Endodermal cell (in vitro differentiated cells): ENCODE measurements around the gene SEMA4F. TPM values are rescaled to one million over a fixed set of nuclear protein-coding genes. Genes with fewer than 3 reads are reported as not detected.

Experiments used
- DNase-seq: peaks from one replicate; pipeline ENCODE4 v3.0.0-alpha.2; 2017
- H3K27ac ChIP-seq: 2 replicates; pipeline ENCODE4 v1.5.1; 2013; ENCODE audit warnings: mild to moderate bottlenecking, low read depth, low read length, moderate library complexity
- H3K27me3 ChIP-seq: 2 replicates; pipeline ENCODE4 v1.6.1; 2013; ENCODE audit warnings: mild to moderate bottlenecking, low read length, moderate library complexity; ENCODE audit not compliant: insufficient read depth, control insufficient read depth, poor library complexity, severe bottlenecking
- H3K36me3 ChIP-seq: 2 replicates; pipeline ENCODE4 v1.7.0; 2013; ENCODE audit warnings: mild to moderate bottlenecking, low read length, moderate library complexity; ENCODE audit not compliant: control insufficient read depth, insufficient read depth
- H3K4me1 ChIP-seq: one replicate; pipeline ENCODE4 v1.7.0; 2013; ENCODE audit warnings: low read length; ENCODE audit not compliant: control insufficient read depth, insufficient read depth
- H3K4me3 ChIP-seq: 2 replicates; pipeline ENCODE4 v1.5.1; 2013; ENCODE audit warnings: mild to moderate bottlenecking, low read length, moderate library complexity
- H3K9ac ChIP-seq: 2 replicates; pipeline ENCODE4 v1.6.1; 2013; ENCODE audit warnings: mild to moderate bottlenecking, low read length, moderate library complexity; ENCODE audit not compliant: poor library complexity, severe bottlenecking; ENCODE audit errors: extremely low read depth
- H3K9me3 ChIP-seq: 2 replicates; pipeline ENCODE4 v1.6.1; 2013; ENCODE audit warnings: mild to moderate bottlenecking, low read length, moderate library complexity; ENCODE audit not compliant: control insufficient read depth
- H3K27ac Mint-ChIP-seq: 2 replicates; pipeline ENCODE4 v1.8.0; 2020; ENCODE audit warnings: mixed read lengths
- H3K27me3 Mint-ChIP-seq: 2 replicates; pipeline ENCODE4 v1.8.0; 2021; ENCODE audit warnings: mild to moderate bottlenecking, mixed read lengths; ENCODE audit not compliant: insufficient read depth
- H3K36me3 Mint-ChIP-seq: 2 replicates; pipeline ENCODE4 v1.8.0; 2020; ENCODE audit warnings: low read depth, mixed read lengths
- H3K4me1 Mint-ChIP-seq: 2 replicates; pipeline ENCODE4 v1.8.0; 2020; ENCODE audit warnings: mixed read lengths
- H3K4me3 Mint-ChIP-seq: 2 replicates; pipeline ENCODE4 v1.8.0; 2020; ENCODE audit warnings: mild to moderate bottlenecking, moderate library complexity, mixed read lengths
- H3K9me3 Mint-ChIP-seq: 2 replicates; pipeline ENCODE4 v1.8.0; 2020; ENCODE audit warnings: mild to moderate bottlenecking, mixed read lengths
- WGBS, 2 experiments: methylation state at CpG; one replicate each; pipeline versions ENCODE4 v1.1.5 to v1.1.7; 2013; ENCODE audit warnings: missing lambda C conversion rate in 2 of 2, mixed read lengths in 1 of 2; ENCODE audit not compliant: insufficient coverage in 1 of 2, insufficient read length in 1 of 2; 5-methylcytosine and 5-hydroxymethylcytosine counted together
- total RNA-seq, 2 donors: library from RNA; stranded (reverse); fragmentation: NEBNext Ultra II Directional in 1 of 2; extraction: Animal tissue kit (Norgen Biotek cat#: 25700) in 1 of 2; gene quantifications; 2 replicates in 1 of 2; 3 replicates in 1 of 2; pipeline ENCODE4 v1.2.1, GENCODE V29; 2021
- TF ChIP-seq, protein P1 (sequence below): fragments of 200-600 bp; sonication (generic); conservative IDR thresholded peaks from 2 replicates; pipeline ENCODE4 v1.5.0; 2021; ENCODE audit warnings: antibody characterized with exemption, mild to moderate bottlenecking

The SEMA4F gene
- total RNA-seq, 2 donors from 2014 or later, result 7.0 to 10.1 TPM

DNA sequence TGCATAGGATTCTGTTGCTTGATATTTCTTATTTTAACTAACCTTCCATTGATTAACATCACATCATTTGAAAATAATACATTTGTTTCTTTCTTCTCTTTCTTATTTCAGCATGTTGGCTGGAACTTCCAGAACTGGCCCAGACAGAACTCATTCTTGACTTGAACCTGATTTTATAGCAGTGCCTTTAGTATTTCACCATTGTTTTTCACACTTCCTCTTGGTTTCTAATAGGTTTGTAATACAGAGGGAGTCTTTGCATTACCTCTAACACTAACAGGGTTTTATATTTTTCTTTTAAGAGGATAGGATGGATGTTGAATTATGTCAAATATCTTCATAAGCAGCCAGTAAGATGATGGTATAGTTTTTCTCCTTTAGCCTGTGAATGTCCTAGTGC lies 39.2 kb downstream of the SEMA4F start:
- H3K27me3 ChIP-seq, result no peaks in the 10 kb centered on the region
- TF ChIP-seq, protein P1, sequence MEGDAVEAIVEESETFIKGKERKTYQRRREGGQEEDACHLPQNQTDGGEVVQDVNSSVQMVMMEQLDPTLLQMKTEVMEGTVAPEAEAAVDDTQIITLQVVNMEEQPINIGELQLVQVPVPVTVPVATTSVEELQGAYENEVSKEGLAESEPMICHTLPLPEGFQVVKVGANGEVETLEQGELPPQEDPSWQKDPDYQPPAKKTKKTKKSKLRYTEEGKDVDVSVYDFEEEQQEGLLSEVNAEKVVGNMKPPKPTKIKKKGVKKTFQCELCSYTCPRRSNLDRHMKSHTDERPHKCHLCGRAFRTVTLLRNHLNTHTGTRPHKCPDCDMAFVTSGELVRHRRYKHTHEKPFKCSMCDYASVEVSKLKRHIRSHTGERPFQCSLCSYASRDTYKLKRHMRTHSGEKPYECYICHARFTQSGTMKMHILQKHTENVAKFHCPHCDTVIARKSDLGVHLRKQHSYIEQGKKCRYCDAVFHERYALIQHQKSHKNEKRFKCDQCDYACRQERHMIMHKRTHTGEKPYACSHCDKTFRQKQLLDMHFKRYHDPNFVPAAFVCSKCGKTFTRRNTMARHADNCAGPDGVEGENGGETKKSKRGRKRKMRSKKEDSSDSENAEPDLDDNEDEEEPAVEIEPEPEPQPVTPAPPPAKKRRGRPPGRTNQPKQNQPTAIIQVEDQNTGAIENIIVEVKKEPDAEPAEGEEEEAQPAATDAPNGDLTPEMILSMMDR, result no peak
- Mint-ChIP-seq H3K27ac (no peak overlapping the region), H3K27me3 (no peaks in the 10 kb centered on the region), H3K36me3 (no peaks in the 10 kb centered on the region), H3K4me3 (no peak overlapping the region), H3K9me3 (no peaks in the 10 kb centered on the region), H3K4me1 (no peaks in the 10 kb centered on the region)
- no peaks in the 10 kb centered on the region for H3K4me1 ChIP-seq
- H3K9me3 ChIP-seq, result no peaks in the 10 kb centered on the region
- H3K36me3 ChIP-seq, result no peaks in the 10 kb centered on the region
- H3K9ac ChIP-seq, result no peak overlapping the region
- no peak overlapping the region for H3K27ac ChIP-seq
- DNase-seq, result no peak
- H3K4me3 ChIP-seq, result no peak overlapping the region

DNA sequence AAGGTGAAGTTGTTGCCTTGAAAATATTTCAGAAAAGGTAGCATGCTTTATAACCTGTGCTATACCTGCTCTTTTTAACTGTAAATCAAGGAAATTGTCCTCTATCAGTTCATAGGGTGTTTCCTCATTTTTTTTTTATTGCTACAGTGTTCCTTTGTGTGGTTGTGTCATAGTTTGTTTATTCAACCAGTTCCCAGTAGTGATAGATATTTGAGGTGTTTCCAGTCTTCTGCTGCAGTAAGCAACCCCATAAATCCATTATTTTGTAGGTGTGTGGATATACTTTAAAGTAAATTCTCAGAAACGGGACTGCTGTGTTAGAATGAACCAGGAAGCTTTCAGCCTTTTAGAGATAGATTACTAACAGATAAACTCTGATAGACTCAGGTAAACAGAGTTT lies 39.6 kb downstream of the SEMA4F start:
- 75% methylated on average over 1 of the region's 1 CpG; no CpG with 5 or more reads in 1 of the 2 experiments for WGBS, 2 experiments
- H3K27me3 Mint-ChIP-seq, result no peaks in the 10 kb centered on the region
- H3K4me3 ChIP-seq, result no peak overlapping the region
- no peaks in the 10 kb centered on the region for H3K27me3 ChIP-seq
- H3K4me3 Mint-ChIP-seq, result no peak overlapping the region
- H3K27ac ChIP-seq, result no peak overlapping the region
- no peaks in the 10 kb centered on the region for H3K36me3 Mint-ChIP-seq
- no peaks in the 10 kb centered on the region for H3K4me1 Mint-ChIP-seq
- no peaks in the 10 kb centered on the region for H3K9me3 Mint-ChIP-seq
- H3K9ac ChIP-seq, result no peak overlapping the region
- H3K36me3 ChIP-seq, result no peaks in the 10 kb centered on the region
- no peak for DNase-seq
- TF ChIP-seq, protein P1, result no peak
- no peak overlapping the region for H3K27ac Mint-ChIP-seq
- no peaks in the 10 kb centered on the region for H3K4me1 ChIP-seq
- H3K9me3 ChIP-seq, result no peaks in the 10 kb centered on the region

DNA sequence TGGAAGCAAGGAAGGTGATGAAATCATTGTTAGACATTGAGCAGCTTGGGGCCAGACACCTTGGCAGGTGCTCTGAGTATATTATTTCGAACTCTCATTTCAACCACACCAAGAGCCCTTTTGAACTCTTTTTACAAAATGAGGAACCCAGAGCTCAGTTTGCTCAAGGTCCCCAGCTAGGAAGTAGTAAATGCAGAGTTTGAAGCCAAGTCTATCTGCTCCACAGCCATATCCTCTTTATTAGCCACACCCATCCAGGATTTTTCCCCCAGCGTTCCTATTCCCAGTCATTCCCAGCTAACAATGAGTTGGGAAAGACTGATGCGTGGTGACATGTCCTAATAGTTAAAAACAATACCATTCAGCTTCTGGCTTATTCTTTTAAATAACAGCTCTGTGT lies 40.2 kb downstream of the SEMA4F start:
- no peak overlapping the region for H3K27ac Mint-ChIP-seq
- peaks cover under 1% of the 10 kb centered on the region for H3K27me3 Mint-ChIP-seq
- no peak overlapping the region for H3K27ac ChIP-seq
- H3K4me3 ChIP-seq, result no peak overlapping the region
- H3K36me3 ChIP-seq, result no peaks in the 10 kb centered on the region
- no peaks in the 10 kb centered on the region for H3K27me3 ChIP-seq
- H3K4me3 Mint-ChIP-seq, result no peak overlapping the region
- H3K4me1 Mint-ChIP-seq, result no peaks in the 10 kb centered on the region
- TF ChIP-seq, protein P1, result no peak
- H3K9me3 ChIP-seq, result no peaks in the 10 kb centered on the region
- no peaks in the 10 kb centered on the region for H3K9me3 Mint-ChIP-seq
- H3K4me1 ChIP-seq, result no peaks in the 10 kb centered on the region
- DNase-seq, result no peak
- no peak overlapping the region for H3K9ac ChIP-seq
- H3K36me3 Mint-ChIP-seq, result no peaks in the 10 kb centered on the region
- WGBS, 2 experiments, result 86 to 90% methylated on average over 2 to 3 of the region's 3 CpGs
